ENCODE results near the gene MLF1. TPM values are rescaled to one million over a fixed set of nuclear protein-coding genes. Genes with fewer than 3 reads are reported as not detected.

Gene MLF1
- total RNA-seq, 1 donor from 2014 or later, result 20.4 TPM

GRCh38 chr3:158559504-158559903, 11.5 kb upstream of the MLF1 start:
- no peak for DNase-seq (ENCODE audit: low read depth)
- TF ChIP-seq CTCF (IDR thresholded peaks at IDR 0.05; ENCODE audit: insufficient read depth, low read length, poor library complexity, severe bottlenecking), result no peak
- H3K4me3 ChIP-seq (ENCODE audit: low read depth, low read length), result no peak overlapping the region
- no peaks in the 10 kb centered on the region for H3K27me3 ChIP-seq (ENCODE audit: control insufficient read depth, insufficient read depth, low read length)
- H3K36me3 ChIP-seq (ENCODE audit: control insufficient read depth, insufficient read depth, low read length), result no peaks in the 10 kb centered on the region

GRCh38 chr3:158560979-158561378, 10.0 kb upstream of the MLF1 start:
- TF ChIP-seq CTCF (IDR thresholded peaks at IDR 0.05; ENCODE audit: insufficient read depth, low read length, poor library complexity, severe bottlenecking), result no peak
- no peak overlapping the region for H3K4me3 ChIP-seq (ENCODE audit: low read depth, low read length)
- H3K36me3 ChIP-seq (ENCODE audit: control insufficient read depth, insufficient read depth, low read length), result no peaks in the 10 kb centered on the region
- no peaks in the 10 kb centered on the region for H3K27me3 ChIP-seq (ENCODE audit: control insufficient read depth, insufficient read depth, low read length)
- no peak for DNase-seq (ENCODE audit: low read depth)

GRCh38 chr3:158562674-158563073, 8.3 kb upstream of the MLF1 start:
- H3K36me3 ChIP-seq (ENCODE audit: control insufficient read depth, insufficient read depth, low read length), result no peaks in the 10 kb centered on the region
- no peak for TF ChIP-seq CTCF (IDR thresholded peaks at IDR 0.05; ENCODE audit: insufficient read depth, low read length, poor library complexity, severe bottlenecking)
- H3K4me3 ChIP-seq (ENCODE audit: low read depth, low read length), result no peak overlapping the region
- DNase-seq (ENCODE audit: low read depth), result no peak
- no peaks in the 10 kb centered on the region for H3K27me3 ChIP-seq (ENCODE audit: control insufficient read depth, insufficient read depth, low read length)

- no peak for TF ChIP-seq CTCF (IDR thresholded peaks at IDR 0.05; ENCODE audit: insufficient read depth, low read length, poor library complexity, severe bottlenecking)
- Histone ChIP-seq H3K27me3 (ENCODE audit: control insufficient read depth, insufficient read depth, low read length) (no peaks in the 10 kb centered on the region), H3K4me3 (ENCODE audit: low read depth, low read length) (no peak overlapping the region), H3K36me3 (ENCODE audit: control insufficient read depth, insufficient read depth, low read length) (no peaks in the 10 kb centered on the region)
- no peak for DNase-seq (ENCODE audit: low read depth)
These were observed 7.9 kb upstream of the MLF1 start for GRCh38 chr3:158563076-158563475.

GRCh38 chr3:158565076-158565475, 5.9 kb upstream of the MLF1 start:
- Histone ChIP-seq H3K4me3 (ENCODE audit: low read depth, low read length) (no peak overlapping the region), H3K36me3 (ENCODE audit: control insufficient read depth, insufficient read depth, low read length) (no peaks in the 10 kb centered on the region), H3K27me3 (ENCODE audit: control insufficient read depth, insufficient read depth, low read length) (no peaks in the 10 kb centered on the region)
- no peak for TF ChIP-seq CTCF (IDR thresholded peaks at IDR 0.05; ENCODE audit: insufficient read depth, low read length, poor library complexity, severe bottlenecking)
- DNase-seq (ENCODE audit: low read depth), result no peak

GRCh38 chr3:158568784-158569183, 2.2 kb upstream of the MLF1 start:
- Histone ChIP-seq H3K4me3 (ENCODE audit: low read depth, low read length) (no peak overlapping the region), H3K27me3 (ENCODE audit: control insufficient read depth, insufficient read depth, low read length) (no peaks in the 10 kb centered on the region), H3K36me3 (ENCODE audit: control insufficient read depth, insufficient read depth, low read length) (no peaks in the 10 kb centered on the region)
- DNase-seq (ENCODE audit: low read depth), result no peak
- no peak for TF ChIP-seq CTCF (IDR thresholded peaks at IDR 0.05; ENCODE audit: insufficient read depth, low read length, poor library complexity, severe bottlenecking)

Data from kidney epithelial cell (primary cell).